HG03432 (cell line): ENCODE data around the gene TNS1.
"Not testable (repeated sequence)": the region's sequence is repeated elsewhere in the genome, so short reads cannot be mapped to it uniquely, and the experiment has no call there.

ENCODE experiments used
- ATAC-seq: cut with Tn5 transposase; IDR thresholded peaks from one replicate; pipeline ENCODE4 v1.9.1; 2021; ENCODE audit warnings: mild to moderate bottlenecking, moderate library complexity; ENCODE audit not compliant: unreplicated experiment

TNS1 gene

GRCh38 chr2:218030409-218031195 lies 27.8 kb upstream of the TNS1 start:
- no peak for ATAC-seq

DNA sequence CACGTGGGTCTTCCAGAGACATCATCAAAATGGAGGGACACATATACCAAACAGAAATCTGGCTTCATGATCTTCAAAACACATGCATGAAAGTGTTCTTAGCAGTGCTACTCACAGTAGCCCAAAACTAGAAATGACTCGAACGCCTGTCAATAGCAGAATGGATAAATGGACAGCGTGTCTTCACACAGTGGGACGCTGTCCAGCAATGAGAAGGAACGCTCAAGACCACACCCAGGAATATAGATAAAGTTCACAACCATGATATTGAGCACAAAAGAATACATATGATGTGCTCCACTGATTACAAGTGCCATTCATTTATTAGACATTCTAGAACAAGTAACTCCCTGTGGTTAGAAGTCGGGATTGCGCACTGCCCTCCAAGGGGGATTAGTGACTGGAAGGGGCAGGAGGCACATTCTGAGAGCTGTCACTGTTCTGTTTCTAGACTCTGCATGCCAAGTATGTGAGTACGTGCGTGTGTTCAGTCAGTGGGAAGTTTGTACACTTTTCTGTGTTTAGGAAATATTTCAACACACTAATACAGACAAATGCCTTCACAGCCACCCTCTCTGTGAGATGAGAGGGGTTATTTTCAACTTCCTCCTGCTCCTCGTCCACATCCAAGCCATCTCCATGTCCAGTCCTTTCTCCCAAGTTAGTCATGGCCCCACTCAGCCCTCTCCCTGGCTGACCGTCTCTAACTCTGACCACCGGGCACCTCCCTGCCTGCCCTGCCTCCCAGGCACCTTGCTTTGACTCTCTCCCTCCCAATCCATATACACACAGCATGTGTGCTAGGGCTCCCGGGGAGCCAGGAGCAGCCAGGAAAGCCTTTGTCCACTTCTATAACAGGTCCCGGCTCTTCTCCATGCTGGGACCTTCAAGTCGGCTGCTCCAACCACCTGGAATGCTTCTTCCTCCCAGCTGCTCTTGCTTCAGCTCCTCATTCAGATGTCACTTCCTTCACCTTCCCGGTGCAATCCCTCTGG lies 26.9 kb upstream of the TNS1 start:
- ATAC-seq: no peak

DNA sequence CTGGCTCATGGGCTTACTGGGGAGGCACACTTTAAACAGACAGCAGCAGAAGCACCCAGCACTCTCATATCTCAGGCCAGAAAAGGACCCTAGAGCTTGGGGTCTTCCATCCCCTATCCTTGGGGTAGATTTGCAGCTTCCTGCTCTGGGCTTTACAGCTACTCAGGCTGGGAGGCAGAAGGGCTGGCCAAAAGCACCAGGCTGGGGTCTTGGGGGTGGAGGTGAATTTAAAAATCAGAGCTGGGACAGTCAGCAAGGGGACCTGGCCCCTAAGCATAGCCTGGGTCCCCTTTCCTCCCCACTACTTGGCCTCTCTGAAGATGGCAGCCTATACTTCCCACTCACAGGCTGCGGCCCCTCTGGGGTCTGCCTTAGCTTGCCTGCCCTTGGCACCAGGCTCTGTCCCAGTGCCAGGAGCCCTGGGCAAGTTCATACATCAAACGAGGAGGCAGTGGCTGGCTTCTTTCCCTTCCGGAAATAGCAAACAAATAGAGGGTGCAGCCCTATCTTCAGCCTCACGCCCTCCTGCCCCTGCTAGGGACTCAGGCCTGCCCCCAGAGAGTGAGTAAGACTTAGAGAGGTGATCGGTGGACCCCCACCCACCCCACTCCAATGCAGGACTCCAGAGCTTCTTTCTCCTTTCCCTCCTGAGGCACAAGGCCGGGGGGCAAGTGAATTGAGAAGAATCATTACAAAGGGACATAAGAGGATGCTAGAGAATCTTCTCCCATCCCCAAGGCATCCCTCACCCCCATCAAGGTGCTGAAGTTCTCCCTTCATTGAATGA lies 26.0 kb upstream of the TNS1 start:
- ATAC-seq: no peak

DNA sequence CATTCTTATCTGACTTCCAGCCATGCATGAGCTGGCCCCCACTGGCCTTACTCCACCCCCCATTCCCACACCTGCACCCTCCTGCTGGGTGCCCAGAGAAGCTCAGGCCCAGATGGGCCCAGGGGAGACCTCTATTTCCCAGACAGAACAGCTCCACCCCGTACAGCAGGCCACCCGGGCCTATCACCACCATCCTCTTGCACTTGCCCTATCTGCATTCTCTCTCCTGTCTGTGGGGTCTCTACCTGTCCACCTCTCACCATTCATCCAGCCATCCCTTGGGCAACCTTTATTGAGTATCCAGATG lies 25.3 kb upstream of the TNS1 start:
- no peak for ATAC-seq

DNA sequence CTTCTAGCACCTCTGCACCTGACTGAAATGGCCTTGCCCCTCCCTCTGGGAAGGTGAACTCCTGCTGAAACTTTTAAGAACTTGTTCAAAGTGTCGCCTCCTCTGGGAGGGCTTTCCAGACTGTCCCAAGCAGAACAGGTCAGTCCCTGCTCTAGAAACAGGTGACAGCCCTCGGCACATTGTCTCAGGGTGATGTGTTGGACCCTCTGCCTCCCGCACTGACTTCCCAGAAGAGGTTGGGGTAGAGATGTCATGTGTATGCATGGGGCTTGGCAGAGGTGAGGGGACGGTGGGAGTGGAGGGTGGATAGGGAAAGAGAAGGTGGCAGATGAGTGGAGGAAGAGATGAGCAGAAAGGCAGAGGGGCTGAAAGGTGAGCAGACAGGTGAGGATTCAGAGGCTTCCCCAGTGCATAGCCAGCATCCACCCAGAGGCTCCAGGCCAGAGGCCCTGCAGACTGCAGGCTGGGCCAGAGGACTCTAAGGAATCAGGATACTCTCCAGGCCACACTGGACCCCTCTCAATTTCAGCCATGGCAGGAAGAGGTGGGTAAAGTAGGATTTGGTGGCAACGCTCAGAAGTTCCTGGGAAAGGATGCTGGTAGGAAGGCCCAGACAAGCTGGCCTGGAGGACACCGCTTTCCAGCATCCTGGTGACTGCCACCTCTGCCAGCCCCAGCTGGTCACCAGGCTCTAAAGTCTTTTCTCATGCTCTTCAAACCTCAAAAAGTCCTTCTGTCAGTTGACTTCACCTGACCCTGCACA lies 24.8 kb upstream of the TNS1 start:
- ATAC-seq: no peak

- no peak for ATAC-seq
Observed at GRCh38 chr2:218026676-218027425, 24.1 kb upstream of the TNS1 start.

DNA sequence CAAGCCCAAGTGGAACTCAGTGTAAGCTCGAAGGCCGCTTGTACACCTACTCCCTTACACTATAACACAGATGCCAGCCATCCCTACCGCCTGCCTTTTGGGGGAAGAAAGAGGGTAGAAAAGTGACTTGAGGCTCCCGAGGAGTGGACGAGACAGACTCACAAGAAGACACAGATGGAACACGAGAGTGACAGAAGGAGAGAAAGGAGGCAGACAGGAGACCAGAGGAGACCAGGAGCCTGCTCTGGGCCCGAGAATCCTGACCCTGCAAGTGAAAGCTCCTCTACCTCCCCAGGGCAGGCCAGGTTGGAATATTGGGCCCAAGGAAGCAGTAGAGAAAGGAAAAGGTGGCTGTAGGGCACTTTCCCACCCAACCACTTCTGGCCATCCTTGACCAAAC lies 23.4 kb upstream of the TNS1 start:
- no peak for ATAC-seq

DNA sequence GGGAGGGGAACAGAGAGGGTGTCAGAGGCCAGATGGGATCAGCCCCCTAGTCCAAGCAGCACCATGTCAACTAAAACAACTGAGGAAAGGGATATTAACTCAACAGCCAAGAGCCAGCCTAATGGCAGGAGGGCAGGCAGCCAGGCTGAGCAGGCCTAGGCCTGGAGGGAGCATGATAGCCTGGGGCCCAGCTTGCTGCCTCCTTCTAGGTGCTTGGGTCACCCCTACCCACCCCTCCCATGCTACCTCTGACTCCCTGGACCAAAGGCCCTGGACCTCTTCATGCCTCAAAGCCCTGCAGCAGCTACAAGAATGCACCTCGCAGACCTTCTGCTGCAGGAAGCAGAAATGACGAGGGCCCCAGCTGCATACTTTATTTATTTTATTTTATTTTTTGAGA lies 22.1 kb upstream of the TNS1 start:
- no peak for ATAC-seq

DNA sequence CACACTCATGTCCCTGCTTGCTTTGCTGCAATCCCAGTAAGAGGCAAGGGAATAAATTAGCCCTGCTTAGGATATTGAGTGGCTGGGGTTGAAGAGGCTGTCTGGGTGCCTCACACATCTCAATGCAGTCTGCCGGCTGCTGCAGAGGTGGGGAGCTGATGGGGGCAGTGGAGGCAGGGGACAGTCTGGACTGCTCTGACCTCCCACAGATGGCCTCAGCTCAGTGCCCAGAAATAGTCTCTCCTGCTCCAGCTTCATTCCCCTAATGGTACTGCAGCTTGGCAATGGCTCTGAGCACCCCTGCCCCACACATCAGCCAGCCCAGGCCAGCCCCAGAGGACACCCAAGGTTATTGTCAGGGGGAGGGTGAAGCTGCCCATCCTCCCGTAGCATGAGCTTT lies 21.5 kb upstream of the TNS1 start:
- ATAC-seq: no peak

- no peak for ATAC-seq
Observed at GRCh38 chr2:218023636-218024035, 20.8 kb upstream of the TNS1 start.

GRCh38 chr2:218022851-218023530 lies 20.2 kb upstream of the TNS1 start:
- no peak for ATAC-seq

DNA sequence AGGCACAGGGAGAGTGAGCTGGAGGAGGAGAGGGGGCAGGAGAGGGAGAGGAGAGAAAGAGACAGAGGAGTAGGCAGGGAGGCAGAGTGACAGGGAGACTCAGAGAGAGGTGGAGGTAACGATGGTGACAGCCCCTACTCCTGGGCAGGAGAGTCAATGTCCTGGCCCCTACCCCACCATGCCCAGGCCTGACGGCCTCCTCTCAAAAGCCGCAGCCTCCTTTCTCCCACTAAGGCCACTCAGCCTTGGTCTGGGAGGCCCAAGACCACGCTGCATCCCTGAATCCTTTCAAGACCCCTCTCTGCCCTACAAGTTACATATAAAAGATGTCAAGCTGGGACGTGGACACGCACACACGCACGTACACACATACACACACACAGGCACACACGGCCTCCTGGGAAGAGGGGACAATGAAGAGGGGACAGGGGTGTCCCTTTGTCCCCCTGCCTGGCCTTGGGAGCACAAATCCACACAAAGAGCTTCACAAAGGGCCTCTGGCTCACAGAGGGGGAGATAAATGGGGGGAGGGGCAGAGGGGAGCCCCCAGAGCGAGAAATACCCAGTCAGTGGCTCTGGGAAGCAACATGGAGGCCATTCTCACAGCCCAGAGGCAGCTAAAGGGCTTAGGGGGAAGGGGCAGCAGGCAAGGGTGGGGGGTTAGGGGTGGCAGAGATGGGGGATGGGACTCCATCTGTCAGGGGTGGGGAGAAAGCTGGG lies 19.5 kb upstream of the TNS1 start:
- ATAC-seq: no peak

DNA sequence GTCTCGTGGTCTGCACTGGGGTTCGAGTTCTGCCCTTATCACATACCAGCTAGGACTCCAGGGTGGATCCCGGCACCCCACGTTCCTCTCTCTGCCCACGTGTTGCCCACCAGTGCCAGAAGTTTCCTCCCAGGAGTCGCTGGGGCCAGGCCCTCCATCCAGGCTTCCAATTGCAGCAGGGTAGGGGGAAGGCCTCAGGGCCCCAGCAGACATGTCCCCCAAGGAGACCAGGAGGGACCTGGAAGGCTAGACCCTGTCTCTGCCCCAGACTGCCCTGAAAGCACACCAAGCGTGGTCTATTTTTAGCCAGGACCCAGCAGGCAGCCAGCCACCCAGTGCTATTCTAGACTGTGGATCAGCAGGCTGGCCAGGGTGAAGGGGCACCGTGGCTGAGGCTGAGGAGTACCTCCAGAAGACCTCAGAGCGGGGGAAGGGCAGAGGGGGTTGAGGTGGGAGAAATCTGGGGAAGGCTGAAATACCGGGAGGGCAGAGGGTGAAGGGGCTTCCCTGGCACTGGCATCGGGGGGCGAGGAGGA lies 18.8 kb upstream of the TNS1 start:
- ATAC-seq: no peak

DNA sequence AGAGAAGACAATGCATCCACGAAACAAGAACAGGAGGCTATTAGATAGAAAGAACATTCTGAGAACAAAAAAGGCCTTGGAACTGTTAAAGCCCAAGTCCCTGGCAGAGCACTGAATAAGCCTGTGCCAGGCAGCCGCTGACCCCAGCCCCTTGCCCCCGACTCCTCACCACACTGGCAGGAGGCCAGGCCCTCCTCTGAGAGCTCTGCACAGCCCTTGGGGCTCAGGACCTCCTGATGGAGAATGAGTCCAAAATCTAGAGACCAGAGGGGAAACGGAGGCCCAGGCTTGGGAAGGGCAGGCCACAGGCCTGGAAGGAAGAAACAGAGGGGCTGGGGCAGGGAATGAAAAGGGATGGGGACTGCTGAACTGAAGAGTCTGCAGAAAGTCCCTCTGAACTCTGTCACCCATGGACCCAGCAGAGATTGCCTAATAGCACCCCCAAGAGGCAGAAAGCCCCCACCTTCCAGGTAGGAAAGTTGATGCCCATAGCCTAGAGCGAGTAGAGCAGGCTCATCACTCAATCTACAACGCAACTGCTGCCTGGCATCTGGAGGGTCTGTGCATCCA lies 18.3 kb upstream of the TNS1 start:
- ATAC-seq: no peak

DNA sequence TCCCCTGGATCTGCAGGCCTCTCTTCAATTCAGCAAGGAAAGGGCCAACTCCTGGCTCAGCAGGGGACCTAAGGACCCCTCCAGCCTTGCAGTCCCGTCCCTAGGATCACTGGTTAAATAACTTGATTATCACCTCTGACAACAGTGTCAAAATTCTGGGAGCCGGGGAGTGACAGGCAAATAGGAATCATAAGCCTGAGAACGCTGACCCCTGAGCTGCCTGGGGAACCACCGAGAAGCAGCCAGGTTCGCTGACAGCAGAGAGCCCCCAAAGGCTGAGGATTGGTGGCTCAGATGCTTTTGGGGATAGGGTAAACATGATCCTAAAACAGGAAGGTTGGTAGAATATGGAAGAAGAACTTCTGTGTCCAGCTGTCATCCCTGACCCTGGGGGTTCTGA lies 17.5 kb upstream of the TNS1 start:
- ATAC-seq: no peak

GRCh38 chr2:218019411-218020060 lies 16.7 kb upstream of the TNS1 start:
- no peak for ATAC-seq

- not testable (repeated sequence) for ATAC-seq
Observed at GRCh38 chr2:218018842-218019125, 16.0 kb upstream of the TNS1 start.
